SK-N-SH treated with all-trans-retinoic acid at 6 μM for 48 hours (cell line): ENCODE measurements around the gene PDIA4.

Experiments
- BACH2 ChIP-seq: fragments of 250-450 bp; sonication (Bioruptor Pico); IDR thresholded peaks from 2 replicates; pipeline ENCODE4 v1.9.0; 2021; ENCODE audit warnings: mild to moderate bottlenecking, borderline replicate concordance
- ESRRG ChIP-seq: fragments of 250-450 bp; sonication (Bioruptor Pico); IDR thresholded peaks from 2 replicates; pipeline ENCODE4 v1.6.1; 2021; ENCODE audit warnings: mild to moderate bottlenecking
- PATZ1 ChIP-seq: fragments of 250-450 bp; sonication (Bioruptor Pico); IDR thresholded peaks from 2 replicates; pipeline ENCODE4 v1.8.0; 2020; ENCODE audit warnings: mild to moderate bottlenecking, moderate library complexity, borderline replicate concordance
- RARB ChIP-seq: fragments of 250-450 bp; sonication (Bioruptor Pico); IDR thresholded peaks from 2 replicates; pipeline ENCODE4 v1.8.0; 2021; ENCODE audit warnings: mild to moderate bottlenecking, moderate library complexity
- TCF4 ChIP-seq: fragments of 250-450 bp; sonication (Bioruptor Pico); IDR thresholded peaks from 2 replicates; pipeline ENCODE4 v1.8.0; 2021; ENCODE audit warnings: mild to moderate bottlenecking, moderate library complexity, borderline replicate concordance
- ZC3H10 ChIP-seq: fragments of 250-450 bp; sonication (Bioruptor Pico); IDR thresholded peaks from 2 replicates; pipeline ENCODE4 v1.5.1; 2021; ENCODE audit warnings: mild to moderate bottlenecking, moderate library complexity
- ZFP3 ChIP-seq: fragments of 250-450 bp; sonication (Bioruptor Pico); IDR thresholded peaks from 2 replicates; pipeline ENCODE4 v1.5.0; 2020; ENCODE audit warnings: mild to moderate bottlenecking, moderate library complexity

GRCh38 chr7:148987010-148987750 is 41.1 kb downstream of the PDIA4 start:
- no peak for TF ChIP-seq ESRRG (CRISPR knock-in tag)
- no peak for TF ChIP-seq ZFP3 (CRISPR knock-in tag)
- no peak for TF ChIP-seq RARB
- no peak for TF ChIP-seq TCF4 (CRISPR knock-in tag)
- no peak for TF ChIP-seq ZC3H10 (CRISPR knock-in tag)
- no peak for TF ChIP-seq BACH2 (CRISPR knock-in tag)
- TF ChIP-seq PATZ1 (CRISPR knock-in tag) = no peak
